Stimulated activated CD8-positive, alpha-beta memory T cell treated with anti-CD3 and anti-CD28 coated beads, Interleukin-15, amount 100 ng/mL, for 24 hours (primary cell): ENCODE results near the gene SLC39A2.

ENCODE experiments used
- DNase-seq: peaks from one replicate; pipeline ENCODE4 v3.0.0-alpha.2; 2020; ENCODE audit warnings: low read depth

Gene SLC39A2

DNA sequence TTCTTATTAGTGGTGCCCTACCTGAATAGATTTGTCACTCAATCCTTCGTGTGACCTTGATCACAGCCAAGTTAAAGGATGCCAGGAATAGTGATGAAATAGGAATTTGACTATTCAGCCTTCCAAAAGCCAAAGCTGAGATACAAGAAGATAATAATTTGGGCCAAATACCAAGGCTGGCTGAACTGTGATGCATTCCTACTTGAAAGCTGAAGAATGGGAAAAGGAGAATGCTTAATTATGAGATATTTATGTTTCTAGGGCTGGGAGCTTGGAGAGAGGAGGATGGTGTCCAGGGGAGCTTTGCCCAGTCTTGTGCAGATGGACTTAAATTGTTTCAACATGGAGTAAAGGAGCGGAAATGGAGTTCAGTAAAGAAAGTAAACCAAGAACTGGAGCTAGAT is 48.3 kb downstream of the SLC39A2 start:
- no peak for DNase-seq

DNA sequence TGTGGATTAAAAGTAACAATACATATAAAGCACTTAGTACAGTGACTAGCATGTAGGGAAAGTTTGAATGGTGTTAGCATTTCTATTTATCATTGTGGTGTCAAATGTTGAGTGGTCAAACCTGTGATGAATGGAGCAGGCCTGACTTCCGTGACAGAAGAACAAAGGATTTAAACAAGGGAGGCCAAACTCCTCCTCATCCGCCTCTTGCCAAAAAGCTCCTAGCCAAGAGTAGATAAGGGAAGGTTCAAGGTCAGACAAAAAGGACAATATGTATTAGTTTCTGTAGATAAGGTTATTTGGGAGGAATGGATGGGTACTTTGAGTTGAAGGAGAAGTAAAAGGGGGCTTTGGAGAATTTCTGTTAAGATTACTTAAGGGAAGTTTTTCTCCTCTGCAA is 49.5 kb downstream of the SLC39A2 start:
- DNase-seq, result no peak

DNA sequence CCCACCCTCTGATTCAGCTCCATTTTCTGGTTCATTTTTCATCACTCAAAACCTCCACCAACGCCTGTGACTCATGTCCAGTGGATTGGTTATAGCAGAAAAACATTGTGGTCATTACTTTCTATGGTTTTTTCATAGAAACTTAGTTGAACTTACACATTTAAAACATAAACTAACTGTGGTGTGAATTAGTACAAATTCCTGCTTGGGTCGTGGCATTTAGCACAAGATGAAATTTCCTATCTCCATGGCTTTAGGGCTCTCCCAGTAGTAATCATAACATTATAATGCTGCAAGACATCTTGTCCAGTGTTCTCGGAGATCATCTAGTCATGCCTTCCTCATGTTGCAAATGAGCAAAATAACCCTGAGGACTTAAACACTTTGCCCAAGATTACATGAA is 50.2 kb downstream of the SLC39A2 start:
- no peak for DNase-seq

- DNase-seq, result no peak
Measured at GRCh38 chr14:21050597-21050996, 51.5 kb downstream of the SLC39A2 start.
